Spleen (tissue), 11 donors: Measurements from ENCODE around the gene TAF1D. TPM values are rescaled to one million over a fixed set of nuclear protein-coding genes. Genes with fewer than 3 reads are reported as not detected.

ENCODE experiments used
- DNase-seq: peaks from one replicate; pipeline ENCODE4 v3.0.0-alpha.2; 2020
- H3K27ac ChIP-seq, 8 donors: fragments of 200-600 bp; sonication (generic) in 7 of 8; 1 replicate in 4 of 8; 2 replicates in 4 of 8; pipeline versions ENCODE4 v1.5.0 to v1.8.0; 2016 to 2021; ENCODE audit warnings: inconsistent platforms in 4 of 8, mild to moderate bottlenecking in 4 of 8, moderate library complexity in 1 of 8
- H3K27me3 ChIP-seq, 7 donors: fragments of 200-600 bp; sonication (generic) in 6 of 7; replicated peaks in 1 of 7; 1 replicate in 4 of 7; 2 replicates in 3 of 7; pipeline versions ENCODE4 v1.5.0 to v1.8.0; 2016 to 2021; ENCODE audit warnings: inconsistent platforms in 3 of 7, mild to moderate bottlenecking in 1 of 7
- H3K36me3 ChIP-seq, 6 donors: fragments of 200-600 bp; sonication (generic) in 5 of 6; 1 replicate in 4 of 6; 2 replicates in 2 of 6; pipeline versions ENCODE4 v1.5.0 to v1.8.0; 2016 to 2021; ENCODE audit warnings: inconsistent platforms in 2 of 6
- H3K4me1 ChIP-seq, 6 donors: fragments of 200-600 bp; sonication (generic) in 5 of 6; 1 replicate in 3 of 6; 2 replicates in 3 of 6; pipeline versions ENCODE4 v1.5.0 to v1.8.0; 2016 to 2021; ENCODE audit warnings: inconsistent platforms in 3 of 6
- H3K4me3 ChIP-seq, 8 donors: fragments of 200-600 bp; sonication (generic) in 7 of 8; 1 replicate in 4 of 8; 2 replicates in 4 of 8; pipeline versions ENCODE4 v1.5.0 to v1.8.0; 2016 to 2021; ENCODE audit warnings: inconsistent platforms in 4 of 8, mild to moderate bottlenecking in 4 of 8, moderate library complexity in 2 of 8
- H3K9me3 ChIP-seq, 8 donors: fragments of 200-600 bp; sonication (generic) in 7 of 8; 1 replicate in 4 of 8; 2 replicates in 4 of 8; pipeline versions ENCODE4 v1.5.0 to v1.8.0; 2016 to 2021; ENCODE audit warnings: inconsistent platforms in 4 of 8
- POLR2A ChIP-seq, 3 donors: fragments of 450-650 bp; IDR thresholded peaks; one replicate each; pipeline ENCODE4 v1.5.1; 2017; ENCODE audit warnings: antibody characterized with exemption in 3 of 3, mild to moderate bottlenecking in 1 of 3
- POLR2AphosphoS5 ChIP-seq, 3 donors: sonication (generic); formaldehyde crosslinking; IDR thresholded peaks; one replicate each; pipeline ENCODE4 v1.5.1; 2017; ENCODE audit warnings: antibody characterized with exemption in 3 of 3
- WGBS, 5 donors: extraction: QIAGEN DNeasy Blood & Tissue Kit in 3 of 5; methylation state at CpG; one replicate each; pipeline versions ENCODE4 v1.1.5 to v1.1.7; 2013 to 2018; 5-methylcytosine and 5-hydroxymethylcytosine counted together
- intact Hi-C: fragments of 100-400 bp; cut with DNase I; formaldehyde crosslinking; loops from one replicate; pipeline ENCODE4 v1.15.0; 2023; ENCODE audit warnings: low total_unique reads
- polyA plus RNA-seq, 3 donors: library from polyadenylated mRNA; stranded (reverse); fragments of 200-250 nt; gene quantifications; one replicate each; pipeline ENCODE4 v1.2.1, GENCODE V29; 2013
- total RNA-seq, 7 donors: library from RNA; depleted of rRNA in 3 of 7; stranded (reverse); fragments of >200 nt in 3 of 7; fragmentation: NEBNext Ultra II Directional in 4 of 7; extraction: Animal tissue kit (Norgen Biotek cat#: 25700) in 4 of 7; gene quantifications; one replicate each; pipeline versions ENCODE4 v1.1.0 to v1.2.1, GENCODE V29; 2016 to 2021
- TF ChIP-seq, protein P1 (sequence below), 11 experiments: fragments of 200-600 bp in 7 of 11; fragments of 450-650 bp in 4 of 11; sonication (generic) in 4 of 11; IDR thresholded peaks in 8 of 11; conservative IDR thresholded peaks in 3 of 11; 1 replicate in 7 of 11; 2 replicates in 4 of 11; pipeline versions ENCODE4 v1.4.0 to v1.8.0; 2016 to 2021; ENCODE audit warnings: antibody characterized with exemption in 11 of 11, inconsistent platforms in 4 of 11, mild to moderate bottlenecking in 1 of 11
- donor health status: healthy with polysubstance abuse.
- donor health status: DM: no; HTN: no; CAD: no; lungs with moderate emphysema.
- donor health status: DM: no; HTN: no; CAD: no.
- donor health status: Bipolar disorder and iron deficiency.
- donor health status: healthy.
- donor health status: DM: no; HTN: no; CAD: no.
- donor health status: DM: yes; HTN: yes; CAD: no.

TAF1D gene
- total and polyA plus RNA-seq, 10 donors, result 99.4 to 244 (median 134) TPM

DNA sequence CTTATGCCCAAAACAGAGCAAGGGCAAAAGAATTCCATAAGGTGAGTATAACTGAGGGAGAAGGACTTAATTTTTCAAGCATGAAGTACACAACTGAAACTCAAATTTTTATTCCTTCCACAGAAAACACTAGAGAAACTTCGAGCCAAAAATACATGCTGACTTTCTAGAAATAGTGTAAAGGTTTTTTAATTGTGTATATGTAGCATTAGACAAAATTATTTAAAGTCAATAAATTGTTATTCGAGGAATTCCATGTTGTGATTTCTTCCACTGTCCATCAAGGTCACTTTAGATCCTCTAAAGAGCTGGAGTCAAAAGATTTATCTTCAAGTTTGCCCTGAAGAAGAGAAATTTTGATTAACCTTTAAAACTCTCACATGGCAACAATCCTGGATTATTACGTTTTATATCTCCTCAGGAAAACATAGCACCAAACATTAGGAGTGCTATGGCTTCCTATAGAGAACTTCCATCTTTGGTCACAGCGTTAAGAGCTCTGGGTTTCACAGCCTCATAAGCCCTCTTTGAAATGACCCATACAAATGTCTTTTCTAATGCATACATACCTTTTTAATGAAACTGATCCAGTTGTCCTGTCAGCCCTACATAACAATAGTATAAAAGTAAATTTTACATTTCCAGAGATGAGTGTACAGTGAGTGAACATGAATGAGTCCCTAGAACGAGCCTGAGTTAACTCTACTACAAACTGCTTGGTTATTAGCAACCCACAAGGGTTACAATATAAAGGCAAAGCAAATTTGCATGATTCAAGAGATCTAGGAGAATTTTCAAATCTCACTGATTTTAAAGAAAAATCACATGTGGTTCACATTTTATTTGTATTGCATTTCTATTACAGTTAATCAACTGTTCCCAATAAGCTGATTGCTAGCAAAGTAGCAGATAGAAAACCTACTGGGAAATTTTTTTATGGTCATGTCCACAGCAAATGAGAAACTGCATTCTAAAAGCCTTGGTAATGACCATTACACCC, 10.9 kb downstream of the TAF1D start:
- Histone ChIP-seq H3K4me3 (no peak overlapping the region), H3K9me3 (no peaks in the 10 kb centered on the region), H3K36me3 (peaks cover 0 to 100% (median 89%) of the 10 kb centered on the region in 6 donors), H3K27ac (peak overlapping the region in 1 of 8 donors; percentile 4), H3K27me3 (no peaks in the 10 kb centered on the region), H3K4me1 (peaks cover 0 to 26% (median 13%) of the 10 kb centered on the region in 6 donors)
- 80 to 88% (median 84%) methylated on average over 5 of the region's 5 CpGs for WGBS, 5 donors
- no peak for DNase-seq
- intact Hi-C loops, result no loop called here
- no peak for TF ChIP-seq POLR2AphosphoS5 (IDR thresholded peaks at IDR 0.05)
- TF ChIP-seq, protein P1, sequence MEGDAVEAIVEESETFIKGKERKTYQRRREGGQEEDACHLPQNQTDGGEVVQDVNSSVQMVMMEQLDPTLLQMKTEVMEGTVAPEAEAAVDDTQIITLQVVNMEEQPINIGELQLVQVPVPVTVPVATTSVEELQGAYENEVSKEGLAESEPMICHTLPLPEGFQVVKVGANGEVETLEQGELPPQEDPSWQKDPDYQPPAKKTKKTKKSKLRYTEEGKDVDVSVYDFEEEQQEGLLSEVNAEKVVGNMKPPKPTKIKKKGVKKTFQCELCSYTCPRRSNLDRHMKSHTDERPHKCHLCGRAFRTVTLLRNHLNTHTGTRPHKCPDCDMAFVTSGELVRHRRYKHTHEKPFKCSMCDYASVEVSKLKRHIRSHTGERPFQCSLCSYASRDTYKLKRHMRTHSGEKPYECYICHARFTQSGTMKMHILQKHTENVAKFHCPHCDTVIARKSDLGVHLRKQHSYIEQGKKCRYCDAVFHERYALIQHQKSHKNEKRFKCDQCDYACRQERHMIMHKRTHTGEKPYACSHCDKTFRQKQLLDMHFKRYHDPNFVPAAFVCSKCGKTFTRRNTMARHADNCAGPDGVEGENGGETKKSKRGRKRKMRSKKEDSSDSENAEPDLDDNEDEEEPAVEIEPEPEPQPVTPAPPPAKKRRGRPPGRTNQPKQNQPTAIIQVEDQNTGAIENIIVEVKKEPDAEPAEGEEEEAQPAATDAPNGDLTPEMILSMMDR (IDR thresholded peaks at IDR 0.05 in 8 of 11, conservative IDR thresholded peaks at IDR 0.05 in 3 of 11), result no peak
- no peak for TF ChIP-seq POLR2A (IDR thresholded peaks at IDR 0.05)

DNA sequence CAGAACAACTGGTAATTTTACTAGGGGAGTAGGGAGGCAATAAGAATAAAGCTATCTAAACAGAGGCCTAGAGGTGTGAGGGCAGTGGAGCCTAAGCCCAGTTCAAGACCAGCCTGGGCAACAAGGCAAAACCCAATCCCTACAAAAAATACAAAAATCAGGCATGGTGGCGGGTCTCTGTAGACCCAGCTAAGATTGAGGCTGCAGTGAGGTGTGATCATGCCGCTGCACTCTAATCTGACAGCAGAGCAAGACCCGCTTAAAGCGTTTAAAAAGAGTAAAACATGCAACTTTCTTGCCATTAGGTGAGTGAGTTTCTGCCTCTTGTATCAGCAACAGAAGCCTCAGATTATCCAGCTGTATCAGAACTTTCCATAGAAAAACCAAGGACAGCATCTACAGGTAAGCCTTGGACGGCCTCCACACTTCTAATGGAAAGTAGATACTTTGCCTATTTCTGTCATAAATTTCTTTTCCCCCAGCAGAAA, 12.1 kb downstream of the TAF1D start:
- Histone ChIP-seq H3K4me1 (peaks cover 0 to 14% (median 2%) of the 10 kb centered on the region in 6 donors), H3K27me3 (no peaks in the 10 kb centered on the region), H3K36me3 (peaks cover 0 to 100% (median 82%) of the 10 kb centered on the region in 6 donors), H3K4me3 (no peak overlapping the region), H3K9me3 (no peaks in the 10 kb centered on the region), H3K27ac (no peak overlapping the region)
- TF ChIP-seq, protein P1 (IDR thresholded peaks at IDR 0.05 in 8 of 11, conservative IDR thresholded peaks at IDR 0.05 in 3 of 11), result no peak
- TF ChIP-seq POLR2A (IDR thresholded peaks at IDR 0.05) (no peak), POLR2AphosphoS5 (IDR thresholded peaks at IDR 0.05) (peak in 1 of 3 donors; percentile 58)
- WGBS, 5 donors, result 89 to 96% (median 91%) methylated on average over 5 of the region's 5 CpGs
- intact Hi-C loops, result no loop called here
- DNase-seq, result no peak

DNA sequence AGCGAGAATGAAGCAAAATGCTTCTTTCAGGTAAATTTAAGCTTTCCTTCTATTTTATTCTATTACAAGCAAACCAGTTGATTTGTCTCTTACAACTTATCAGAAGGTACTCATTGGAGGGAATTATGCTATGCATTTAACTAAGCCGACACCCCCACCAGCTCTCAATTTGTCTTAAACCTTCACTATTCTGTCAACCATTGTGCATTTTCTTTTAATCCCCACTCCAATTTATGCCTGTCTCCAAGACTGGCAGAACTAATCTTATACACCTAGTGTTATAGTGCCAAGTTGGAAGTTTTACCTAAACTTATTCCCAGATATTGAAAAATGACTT, 12.5 kb downstream of the TAF1D start:
- Histone ChIP-seq H3K27me3 (no peaks in the 10 kb centered on the region), H3K27ac (no peak overlapping the region), H3K36me3 (peaks cover 0 to 100% (median 80%) of the 10 kb centered on the region in 6 donors), H3K4me1 (peaks cover 0 to 10% (median 2%) of the 10 kb centered on the region in 6 donors), H3K4me3 (no peak overlapping the region), H3K9me3 (no peaks in the 10 kb centered on the region)
- intact Hi-C loops, result no loop called here
- WGBS, 5 donors, result 93 to 98% (median 95%) methylated on average over 2 of the region's 2 CpGs
- no peak for DNase-seq
- TF ChIP-seq POLR2A (IDR thresholded peaks at IDR 0.05) (no peak), POLR2AphosphoS5 (IDR thresholded peaks at IDR 0.05) (no peak)
- TF ChIP-seq, protein P1 (IDR thresholded peaks at IDR 0.05 in 8 of 11, conservative IDR thresholded peaks at IDR 0.05 in 3 of 11), result no peak
